ENCODE data around the gene DHODH. TPM values are rescaled to one million over a fixed set of nuclear protein-coding genes. Genes with fewer than 3 reads are reported as not detected.

The DHODH gene
- total and polyA plus RNA-seq, 10 of the 15 experiments (the other 5 are each of a cell fraction or from before 2014, with no cell fraction given) = 3.4 to 23.3 (median 13.2) TPM

- H3K79me2 ChIP-seq (ENCODE audit: control insufficient read depth, insufficient read depth, low read length) = no peaks in the 10 kb centered on the region
- no TSS peak for BruUV-seq (replicated peaks)
- intact Hi-C loops (cut with micrococcal nuclease; ENCODE audit: unreplicated experiment) = no loop called here
- TF ChIP-seq, protein P1, sequence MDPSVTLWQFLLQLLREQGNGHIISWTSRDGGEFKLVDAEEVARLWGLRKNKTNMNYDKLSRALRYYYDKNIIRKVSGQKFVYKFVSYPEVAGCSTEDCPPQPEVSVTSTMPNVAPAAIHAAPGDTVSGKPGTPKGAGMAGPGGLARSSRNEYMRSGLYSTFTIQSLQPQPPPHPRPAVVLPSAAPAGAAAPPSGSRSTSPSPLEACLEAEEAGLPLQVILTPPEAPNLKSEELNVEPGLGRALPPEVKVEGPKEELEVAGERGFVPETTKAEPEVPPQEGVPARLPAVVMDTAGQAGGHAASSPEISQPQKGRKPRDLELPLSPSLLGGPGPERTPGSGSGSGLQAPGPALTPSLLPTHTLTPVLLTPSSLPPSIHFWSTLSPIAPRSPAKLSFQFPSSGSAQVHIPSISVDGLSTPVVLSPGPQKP (IDR thresholded peaks at IDR 0.05; ENCODE audit: low read depth, low read length) = no peak
- TF ChIP-seq ZNF687 (IDR thresholded peaks at IDR 0.05) = no peak
- TF ChIP-seq STAT3 (IDR thresholded peaks at IDR 0.05; ENCODE audit: low read depth, low read length) = no peak
- TF ChIP-seq EP300 (IDR thresholded peaks at IDR 0.05; ENCODE audit: borderline replicate concordance in 1 of 2, control insufficient read depth in 1 of 2, low read depth in 2 of 2, low read length in 2 of 2) = no peak
- no peak for TF ChIP-seq ZBTB4 (CRISPR knock-in tag; IDR thresholded peaks at IDR 0.05)
- no peak for TF ChIP-seq IRF4 (IDR thresholded peaks at IDR 0.05; ENCODE audit: low read depth, low read length)
- no peak for TF ChIP-seq POU2F2 (IDR thresholded peaks at IDR 0.05; ENCODE audit: borderline replicate concordance, low read depth, low read length)
- TF ChIP-seq GATAD2B (conservative IDR thresholded peaks at IDR 0.05; ENCODE audit: low read depth) = no peak
- TF ChIP-seq, protein P2, sequence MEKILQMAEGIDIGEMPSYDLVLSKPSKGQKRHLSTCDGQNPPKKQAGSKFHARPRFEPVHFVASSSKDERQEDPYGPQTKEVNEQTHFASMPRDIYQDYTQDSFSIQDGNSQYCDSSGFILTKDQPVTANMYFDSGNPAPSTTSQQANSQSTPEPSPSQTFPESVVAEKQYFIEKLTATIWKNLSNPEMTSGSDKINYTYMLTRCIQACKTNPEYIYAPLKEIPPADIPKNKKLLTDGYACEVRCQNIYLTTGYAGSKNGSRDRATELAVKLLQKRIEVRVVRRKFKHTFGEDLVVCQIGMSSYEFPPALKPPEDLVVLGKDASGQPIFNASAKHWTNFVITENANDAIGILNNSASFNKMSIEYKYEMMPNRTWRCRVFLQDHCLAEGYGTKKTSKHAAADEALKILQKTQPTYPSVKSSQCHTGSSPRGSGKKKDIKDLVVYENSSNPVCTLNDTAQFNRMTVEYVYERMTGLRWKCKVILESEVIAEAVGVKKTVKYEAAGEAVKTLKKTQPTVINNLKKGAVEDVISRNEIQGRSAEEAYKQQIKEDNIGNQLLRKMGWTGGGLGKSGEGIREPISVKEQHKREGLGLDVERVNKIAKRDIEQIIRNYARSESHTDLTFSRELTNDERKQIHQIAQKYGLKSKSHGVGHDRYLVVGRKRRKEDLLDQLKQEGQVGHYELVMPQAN (conservative IDR thresholded peaks at IDR 0.05) = no peak
- TF ChIP-seq, protein P3, sequence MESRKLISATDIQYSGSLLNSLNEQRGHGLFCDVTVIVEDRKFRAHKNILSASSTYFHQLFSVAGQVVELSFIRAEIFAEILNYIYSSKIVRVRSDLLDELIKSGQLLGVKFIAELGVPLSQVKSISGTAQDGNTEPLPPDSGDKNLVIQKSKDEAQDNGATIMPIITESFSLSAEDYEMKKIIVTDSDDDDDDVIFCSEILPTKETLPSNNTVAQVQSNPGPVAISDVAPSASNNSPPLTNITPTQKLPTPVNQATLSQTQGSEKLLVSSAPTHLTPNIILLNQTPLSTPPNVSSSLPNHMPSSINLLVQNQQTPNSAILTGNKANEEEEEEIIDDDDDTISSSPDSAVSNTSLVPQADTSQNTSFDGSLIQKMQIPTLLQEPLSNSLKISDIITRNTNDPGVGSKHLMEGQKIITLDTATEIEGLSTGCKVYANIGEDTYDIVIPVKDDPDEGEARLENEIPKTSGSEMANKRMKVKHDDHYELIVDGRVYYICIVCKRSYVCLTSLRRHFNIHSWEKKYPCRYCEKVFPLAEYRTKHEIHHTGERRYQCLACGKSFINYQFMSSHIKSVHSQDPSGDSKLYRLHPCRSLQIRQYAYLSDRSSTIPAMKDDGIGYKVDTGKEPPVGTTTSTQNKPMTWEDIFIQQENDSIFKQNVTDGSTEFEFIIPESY (IDR thresholded peaks at IDR 0.05) = no peak
- TF ChIP-seq MTA3 (IDR thresholded peaks at IDR 0.05; ENCODE audit: borderline replicate concordance, low read length) = no peak
Observed at GRCh38 chr16:71973001-71973400, 35.5 kb upstream of the DHODH start.

More at GRCh38 chr16:71973001-71973400, 35.5 kb upstream of the DHODH start:
- ChIA-PET SMC1A (ENCODE audit: uncharacterized antibody, unreplicated experiment) (interaction anchor here (1.2 to 2.2 kb wide), 2 partner anchors 11 to 300 kb away, joined by 3 to 10 read pairs; no protein-coding TSS in a partner anchor), POLR2A (no interaction called here), CTCF (interaction anchor here (1.5 to 2.9 kb wide), 2 partner anchors 12 to 408 kb away, joined by 4 to 22 read pairs; no protein-coding TSS in a partner anchor), RAD21 (ENCODE audit: unreplicated experiment) (interaction anchor here (1.2 kb wide), 1 partner anchor 8 kb away, joined by 3 read pairs; no protein-coding TSS in a partner anchor)
- Histone ChIP-seq H3K27ac (ENCODE audit: control insufficient read depth, insufficient read depth) (no peak overlapping the region), H3K4me1 (ENCODE audit: control insufficient read depth, insufficient read depth, low read length) (no peaks in the 10 kb centered on the region), H2AFZ (ENCODE audit: control insufficient read depth, low read depth, low read length) (no peak overlapping the region), H3K36me3 (ENCODE audit: control insufficient read depth in 2 of 2, insufficient read depth in 2 of 2, low read length in 1 of 2) (no peaks in the 10 kb centered on the region), H3K9me3 (replicated peaks; ENCODE audit: control insufficient read depth, insufficient read depth, low read length) (no peaks in the 10 kb centered on the region), H3K27me3 (replicated peaks in 1 of 2; ENCODE audit: control insufficient read depth in 2 of 2, insufficient read depth in 2 of 2, low read length in 1 of 2) (no peaks in the 10 kb centered on the region; a peak in 1 of 4 replicates), H4K20me1 (ENCODE audit: control insufficient read depth, insufficient read depth) (no peaks in the 10 kb centered on the region), H3K4me3 (no peak overlapping the region), H3K9ac (ENCODE audit: control insufficient read depth, insufficient read depth, low read length) (no peak overlapping the region), H3K4me2 (ENCODE audit: control insufficient read depth, insufficient read depth) (no peak overlapping the region)
- no peak for DNase-seq (ENCODE audit: low read depth, low spot score)
- FAIRE-seq = no peak
- no peak for ATAC-seq
- 66% methylated on average over 9 of the region's 9 CpGs for WGBS (ENCODE audit: insufficient coverage, insufficient replicate concordance, low lambda C conversion rate, missing lambda C conversion rate)
- in situ Hi-C loops (cut with MboI) = no loop called here

Measured in GM12878 (cell line).